Measurements from ENCODE around the gene STMN3. TPM values are rescaled to one million over a fixed set of nuclear protein-coding genes. Genes with fewer than 3 reads are reported as not detected.

Gene STMN3
- total RNA-seq, 1 donor from 2014 or later = 6.1 TPM

GRCh38 chr20:63599396-63600050 lies 53.7 kb downstream of the STMN3 start:
- peaks cover 8% of the 10 kb centered on the region for H3K4me1 Mint-ChIP-seq
- no peak overlapping the region for H3K4me3 Mint-ChIP-seq
- H3K27me3 Mint-ChIP-seq = no peaks in the 10 kb centered on the region
- no peaks in the 10 kb centered on the region for H3K9me3 Mint-ChIP-seq
- no peak for ATAC-seq (ENCODE audit: low read depth)
- CTCF ChIA-PET = no interaction called here
- intact Hi-C loops (cut with micrococcal nuclease) = no loop called here
- no peak for DNase-seq
- POLR2A ChIA-PET = no interaction called here
- no peak for TF ChIP-seq CTCF (IDR thresholded peaks at IDR 0.05)
- no peak overlapping the region for H3K27ac Mint-ChIP-seq
- H3K36me3 Mint-ChIP-seq (ENCODE audit: low read depth) = peaks cover 61% of the 10 kb centered on the region

GRCh38 chr20:63598479-63599395 lies 54.5 kb downstream of the STMN3 start:
- peaks cover 8% of the 10 kb centered on the region for H3K4me1 Mint-ChIP-seq
- POLR2A ChIA-PET = interaction anchor here (0.7 kb wide), 1 partner anchor 267 kb away, joined by 4 read pairs; no protein-coding TSS in a partner anchor
- CTCF ChIA-PET = no interaction called here
- intact Hi-C loops (cut with micrococcal nuclease) = no loop called here
- ATAC-seq (ENCODE audit: low read depth) (no peak), DNase-seq (no peak)
- H3K36me3 Mint-ChIP-seq (ENCODE audit: low read depth) = peaks cover 58% of the 10 kb centered on the region
- no peak overlapping the region for H3K27ac Mint-ChIP-seq
- H3K27me3 Mint-ChIP-seq = no peaks in the 10 kb centered on the region
- no peak for TF ChIP-seq CTCF (IDR thresholded peaks at IDR 0.05)
- no peaks in the 10 kb centered on the region for H3K9me3 Mint-ChIP-seq
- no peak overlapping the region for H3K4me3 Mint-ChIP-seq

DNA sequence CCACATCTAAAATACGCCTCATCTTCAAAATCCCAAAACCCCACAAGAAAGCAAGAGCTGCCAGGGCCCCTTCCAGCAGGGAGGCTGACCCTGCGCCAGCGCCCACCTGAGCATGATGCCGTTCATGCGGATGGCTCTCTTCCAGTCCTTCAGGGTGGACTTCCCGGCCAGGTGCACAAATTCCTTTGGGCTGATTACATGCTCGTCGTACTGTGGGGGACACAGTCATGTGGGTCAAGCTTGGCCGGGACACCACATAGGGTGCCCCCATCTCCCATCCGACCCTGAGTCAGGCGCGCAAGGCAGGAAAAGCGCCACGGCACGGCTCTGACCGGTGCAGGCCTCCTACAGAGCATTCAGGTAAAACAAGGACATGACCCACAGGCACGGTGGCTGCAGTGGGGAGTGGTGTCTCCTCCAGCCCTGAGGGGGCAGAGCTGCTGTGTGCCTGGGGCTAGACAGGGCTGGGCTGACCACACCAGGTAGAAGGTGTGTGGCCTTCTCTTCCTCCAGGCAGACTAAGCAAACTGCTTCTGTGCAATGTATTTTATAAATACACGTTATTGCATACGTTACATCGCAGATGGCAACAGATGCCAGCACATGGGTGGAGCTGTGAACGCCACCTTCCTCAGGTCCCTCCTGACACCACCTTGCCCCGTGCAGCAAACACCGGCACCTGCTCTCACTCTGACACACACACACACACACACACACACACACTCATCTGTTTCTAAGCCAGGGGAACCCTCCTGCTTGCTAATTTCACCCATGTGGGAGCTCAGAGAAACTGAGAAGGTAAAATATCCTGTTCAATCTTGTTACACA lies 55.4 kb downstream of the STMN3 start:
- Mint-ChIP-seq H3K27ac (no peak overlapping the region), H3K9me3 (no peaks in the 10 kb centered on the region), H3K4me3 (no peak overlapping the region), H3K36me3 (ENCODE audit: low read depth) (peaks cover 59% of the 10 kb centered on the region), H3K27me3 (no peaks in the 10 kb centered on the region), H3K4me1 (peaks cover 7% of the 10 kb centered on the region)
- intact Hi-C loops (cut with micrococcal nuclease) = no loop called here
- no peak for ATAC-seq (ENCODE audit: low read depth)
- POLR2A ChIA-PET = interaction anchor here (0.7 kb wide), 1 partner anchor 268 kb away, joined by 4 read pairs; no protein-coding TSS in a partner anchor
- no peak for DNase-seq
- TF ChIP-seq CTCF (IDR thresholded peaks at IDR 0.05) = no peak
- CTCF ChIA-PET = no interaction called here

DNA sequence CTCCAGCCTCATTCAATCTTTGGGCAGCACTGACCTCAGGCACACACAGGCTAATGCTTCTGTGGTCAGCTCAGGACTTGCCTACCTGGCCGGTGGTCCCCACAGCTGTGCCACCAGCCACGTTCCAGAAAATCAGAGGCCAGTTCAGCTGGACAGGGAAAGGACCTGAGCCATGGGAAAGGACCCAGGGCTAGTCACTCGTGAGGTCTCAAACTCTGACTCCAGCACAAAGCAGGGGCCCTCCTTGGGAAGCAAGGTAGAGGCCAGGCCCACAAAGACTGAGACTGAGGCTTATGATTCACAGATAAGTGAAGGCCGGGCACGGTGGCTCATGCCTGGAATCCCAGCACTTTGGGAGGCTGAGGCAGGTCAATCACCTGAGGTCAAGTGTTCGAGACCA lies 56.8 kb downstream of the STMN3 start:
- CTCF ChIA-PET = no interaction called here
- Mint-ChIP-seq H3K27me3 (no peaks in the 10 kb centered on the region), H3K4me3 (no peak overlapping the region), H3K27ac (no peak overlapping the region), H3K4me1 (no peaks in the 10 kb centered on the region), H3K9me3 (no peaks in the 10 kb centered on the region), H3K36me3 (ENCODE audit: low read depth) (peaks cover 59% of the 10 kb centered on the region)
- DNase-seq (no peak), ATAC-seq (ENCODE audit: low read depth) (no peak)
- no peak for TF ChIP-seq CTCF (IDR thresholded peaks at IDR 0.05)
- intact Hi-C loops (cut with micrococcal nuclease) = no loop called here
- POLR2A ChIA-PET = no interaction called here

Measured in activated B cell treated with CpG ODN at 0.5 μM for 24 hours (primary cell).